ENCODE results near the gene PHF19.

GRCh38 chr9:120839146-120839545 lies 37.8 kb downstream of the PHF19 start:
- TF ChIP-seq CTCF (IDR thresholded peaks at IDR 0.05 in 4 of 5, conservative IDR thresholded peaks at IDR 0.05 in 1 of 5) (no peak), POLR2A (IDR thresholded peaks at IDR 0.05) (no peak)
